GM19468 (cell line): ENCODE results near the gene SAMHD1.
"Not testable (repeated sequence)": the region's sequence is repeated elsewhere in the genome, so short reads cannot be mapped to it uniquely, and the experiment has no call there.

ENCODE experiments used
- ATAC-seq: cut with Tn5 transposase; IDR thresholded peaks from one replicate; pipeline ENCODE4 v1.9.1; 2021; ENCODE audit warnings: mild to moderate bottlenecking, moderate library complexity, moderate number of reproducible peaks; ENCODE audit not compliant: unreplicated experiment; ENCODE audit errors: extremely low read depth

SAMHD1 gene

DNA sequence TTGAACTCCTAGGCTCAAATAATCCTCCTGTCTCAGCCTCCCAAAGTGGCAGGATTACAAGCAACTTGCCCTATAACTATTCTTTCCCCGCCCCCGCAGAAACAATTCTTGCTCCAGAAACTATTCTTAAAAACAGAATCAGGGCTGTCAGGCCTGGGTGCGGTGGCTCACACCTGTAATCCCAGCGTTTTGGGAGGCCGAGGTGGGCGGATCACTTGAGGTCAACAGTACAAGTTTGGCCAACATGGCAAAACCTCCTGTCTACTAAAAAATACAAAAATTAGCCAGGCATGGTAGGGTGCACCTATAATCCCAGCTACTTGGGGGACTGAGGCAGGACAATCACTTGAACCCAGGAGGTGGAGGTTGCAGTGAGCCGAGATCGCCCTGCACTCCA, 31.2 kb downstream of the SAMHD1 start:
- no peak for ATAC-seq

- ATAC-seq, result no peak
These were observed 31.7 kb downstream of the SAMHD1 start for GRCh38 chr20:36919715-36920333.

- ATAC-seq, result no peak
These were observed 33.6 kb downstream of the SAMHD1 start for GRCh38 chr20:36917943-36918342.

- no peak for ATAC-seq
These were observed 34.3 kb downstream of the SAMHD1 start for GRCh38 chr20:36917240-36917639.

- ATAC-seq, result no peak
These were observed 35.3 kb downstream of the SAMHD1 start for GRCh38 chr20:36916199-36916598.

- ATAC-seq, result no peak
These were observed 42.9 kb downstream of the SAMHD1 start for GRCh38 chr20:36908603-36909002.

DNA sequence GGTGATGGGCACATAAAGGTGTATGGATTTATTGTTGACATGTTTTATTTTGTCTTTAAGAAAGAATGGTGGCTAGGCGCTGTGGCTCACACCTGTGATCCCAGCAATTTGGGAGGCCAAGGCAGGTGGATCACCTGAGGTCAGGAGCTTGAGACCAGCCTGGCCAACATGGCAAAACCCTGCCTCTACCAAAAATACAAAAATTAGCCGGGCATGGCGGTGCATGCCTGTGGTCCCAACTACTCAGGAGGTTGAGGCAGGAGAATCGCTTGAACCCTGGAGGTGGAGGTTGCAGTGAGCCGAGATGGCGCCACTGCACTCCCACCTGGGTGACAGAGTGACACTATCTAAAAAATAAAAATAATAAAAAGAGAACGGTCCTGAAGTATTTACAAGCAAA, 45.4 kb downstream of the SAMHD1 start:
- ATAC-seq, result not testable (repeated sequence)

DNA sequence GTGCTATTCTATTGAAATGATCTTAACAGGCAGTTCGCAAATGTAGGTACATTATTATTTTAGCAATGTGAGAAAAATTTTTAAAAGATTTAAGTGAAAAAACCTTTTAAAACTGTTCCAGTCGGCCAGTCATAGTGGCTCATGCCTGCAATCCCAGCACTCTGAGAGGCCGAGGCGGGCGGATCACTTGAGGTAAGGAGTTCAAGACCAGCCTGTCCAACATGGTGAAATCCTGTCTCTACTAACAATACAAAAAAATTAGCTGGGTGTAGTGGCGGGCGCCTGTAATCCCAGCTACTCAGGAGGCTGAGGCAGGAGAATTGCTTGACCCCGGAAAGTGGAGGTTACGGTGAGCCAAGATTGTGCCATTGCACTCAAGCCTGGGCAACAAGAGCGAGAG, 45.9 kb downstream of the SAMHD1 start:
- not testable (repeated sequence) for ATAC-seq

DNA sequence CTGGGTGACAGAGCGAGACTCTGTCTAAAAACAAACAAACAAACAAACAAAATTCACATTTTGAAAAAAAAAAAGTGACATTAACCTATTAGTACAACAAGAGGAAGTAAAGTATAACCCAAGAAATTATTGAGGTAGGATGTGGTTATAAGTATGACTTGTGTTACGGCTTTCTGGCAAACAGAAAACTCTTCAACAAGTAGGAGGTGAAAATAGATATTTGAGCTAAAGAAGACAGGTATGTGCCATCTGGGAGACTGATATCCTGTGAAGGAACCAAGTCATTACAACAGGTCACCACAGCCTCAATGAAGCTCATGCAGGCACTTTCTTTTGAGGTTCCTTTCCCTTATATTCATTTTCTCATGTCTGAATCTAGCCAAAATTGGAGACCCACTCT, 46.8 kb downstream of the SAMHD1 start:
- ATAC-seq, result no peak

DNA sequence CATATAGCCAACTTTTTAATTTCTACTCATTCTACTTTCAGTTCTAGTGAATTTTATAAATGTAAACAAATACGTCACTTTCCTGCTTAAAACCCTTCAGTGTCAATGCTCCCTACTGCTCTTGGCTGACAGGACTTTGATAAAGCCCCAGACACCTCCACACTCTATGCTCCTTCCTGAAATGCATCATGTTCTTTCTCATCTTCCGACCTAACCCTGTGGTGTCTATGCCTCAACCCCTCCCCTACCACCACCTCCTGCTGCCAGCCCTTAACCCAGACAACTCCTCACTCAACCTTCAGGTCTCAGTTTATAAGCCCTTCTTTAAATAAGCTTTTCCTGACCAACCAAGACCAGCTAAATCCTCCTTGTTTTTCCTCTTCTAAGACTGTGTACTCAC, 56.5 kb downstream of the SAMHD1 start:
- no peak for ATAC-seq

DNA sequence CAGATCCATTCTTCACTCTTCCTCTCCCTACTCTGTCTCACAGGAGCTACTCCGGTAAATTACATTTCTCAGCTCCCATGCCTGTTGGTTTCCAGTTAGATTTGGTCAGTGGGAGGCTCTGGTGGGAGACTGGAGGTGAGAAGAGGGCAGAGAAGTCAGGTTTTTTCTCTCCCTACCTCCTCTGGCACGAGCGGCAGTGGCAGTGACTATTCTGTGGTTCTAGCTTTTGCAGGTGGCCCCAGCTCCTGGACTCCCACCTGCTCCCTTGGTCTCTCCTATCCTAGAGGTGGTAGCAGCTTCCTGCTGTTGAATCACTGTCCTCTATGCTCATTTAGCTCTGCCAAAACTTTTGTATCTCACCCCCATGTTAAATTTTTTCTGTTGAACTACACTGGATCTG, 57.7 kb downstream of the SAMHD1 start:
- ATAC-seq, result no peak

DNA sequence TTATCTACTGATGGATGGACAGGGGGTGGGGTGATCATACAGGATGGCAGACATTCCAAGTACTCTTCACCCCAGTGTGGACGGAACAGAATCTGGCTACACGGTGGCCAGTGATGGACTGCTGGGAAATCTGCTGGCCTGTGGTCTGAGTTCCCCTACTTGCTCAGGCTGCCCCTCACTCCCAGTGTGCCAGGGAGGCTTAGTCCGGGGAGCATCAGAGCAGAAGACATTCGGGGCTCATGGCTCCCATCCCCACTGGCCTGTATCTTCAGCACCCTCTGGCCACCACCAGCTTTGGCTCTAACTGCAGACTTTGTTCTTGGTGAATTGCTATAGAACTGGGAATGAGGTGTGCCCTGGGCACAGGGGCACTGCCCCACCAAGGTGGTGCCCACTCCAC, 60.3 kb downstream of the SAMHD1 start:
- ATAC-seq, result no peak

- no peak for ATAC-seq
These were observed 60.9 kb downstream of the SAMHD1 start for GRCh38 chr20:36890586-36890985.

- no peak for ATAC-seq
These were observed 62.5 kb downstream of the SAMHD1 start for GRCh38 chr20:36888880-36889516.

DNA sequence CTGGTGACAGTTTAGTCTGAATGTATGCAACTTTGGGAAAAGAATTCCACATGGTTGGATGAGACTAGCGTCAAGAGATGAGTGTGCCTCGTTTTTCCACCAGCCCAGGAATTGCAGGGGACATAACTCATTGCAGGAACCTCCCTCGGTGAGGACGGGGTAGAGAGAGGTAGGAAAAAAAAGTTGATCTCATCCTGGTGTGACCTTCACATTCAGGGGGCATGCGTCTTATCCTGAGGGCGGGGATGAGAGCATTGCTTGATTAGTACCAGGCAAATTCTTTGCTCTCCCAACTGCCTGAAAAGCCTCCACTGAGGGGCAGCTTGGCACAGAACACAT, 63.8 kb downstream of the SAMHD1 start:
- no peak for ATAC-seq

GRCh38 chr20:36886859-36887751, 64.4 kb downstream of the SAMHD1 start:
- peak; percentile 37 for ATAC-seq

DNA sequence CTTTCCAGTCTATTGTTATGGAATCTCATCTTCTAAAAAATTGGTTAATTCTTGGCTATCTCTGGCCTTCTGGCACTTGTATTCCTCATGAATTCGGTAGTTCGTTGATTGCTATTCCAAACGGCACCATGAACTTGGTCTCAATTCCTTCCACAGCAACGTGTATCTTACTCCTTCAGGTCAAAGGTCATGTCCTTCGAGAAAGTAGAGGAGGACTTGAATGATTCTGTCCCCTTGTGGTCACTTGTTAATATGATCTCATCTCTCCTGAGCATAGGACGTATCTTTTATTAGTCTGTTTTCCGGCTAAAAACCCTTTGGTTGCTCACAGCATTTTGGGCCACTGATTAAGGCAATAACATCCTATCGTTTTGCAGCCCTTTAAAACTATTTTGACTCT, 66.2 kb downstream of the SAMHD1 start:
- ATAC-seq, result no peak

- no peak for ATAC-seq
These were observed 67.5 kb downstream of the SAMHD1 start for GRCh38 chr20:36883977-36884535.

GRCh38 chr20:36881888-36882287, 69.6 kb downstream of the SAMHD1 start:
- ATAC-seq, result no peak

- no peak for ATAC-seq
These were observed 70.2 kb downstream of the SAMHD1 start for GRCh38 chr20:36881331-36881730.

DNA sequence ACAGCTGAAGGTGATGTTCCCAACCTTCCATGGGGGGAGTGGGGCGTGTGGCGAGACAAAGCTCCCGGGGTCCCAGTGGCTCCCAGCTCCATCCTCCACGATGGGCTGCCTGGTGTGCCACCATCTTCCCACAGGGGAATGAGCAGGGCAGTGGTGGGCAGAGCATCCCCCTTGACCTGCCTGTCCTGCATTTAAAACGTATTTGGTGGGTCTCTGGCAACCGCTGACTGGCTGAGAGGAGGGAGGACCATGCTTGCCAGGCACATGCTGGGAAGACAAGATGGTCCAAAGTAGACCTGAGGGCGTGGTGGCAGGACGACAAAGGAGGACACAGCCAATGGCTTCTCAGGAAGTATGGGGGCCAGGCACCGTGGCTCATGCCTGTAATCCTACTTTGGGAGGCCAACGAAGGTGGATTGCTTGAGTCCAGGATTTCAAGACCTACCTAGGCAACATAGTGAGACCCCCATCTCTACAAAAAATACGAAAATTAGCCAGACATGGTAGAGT, 70.7 kb downstream of the SAMHD1 start:
- no peak for ATAC-seq
